ENCODE measurements around the gene CCM2.

CCM2 gene

DNA sequence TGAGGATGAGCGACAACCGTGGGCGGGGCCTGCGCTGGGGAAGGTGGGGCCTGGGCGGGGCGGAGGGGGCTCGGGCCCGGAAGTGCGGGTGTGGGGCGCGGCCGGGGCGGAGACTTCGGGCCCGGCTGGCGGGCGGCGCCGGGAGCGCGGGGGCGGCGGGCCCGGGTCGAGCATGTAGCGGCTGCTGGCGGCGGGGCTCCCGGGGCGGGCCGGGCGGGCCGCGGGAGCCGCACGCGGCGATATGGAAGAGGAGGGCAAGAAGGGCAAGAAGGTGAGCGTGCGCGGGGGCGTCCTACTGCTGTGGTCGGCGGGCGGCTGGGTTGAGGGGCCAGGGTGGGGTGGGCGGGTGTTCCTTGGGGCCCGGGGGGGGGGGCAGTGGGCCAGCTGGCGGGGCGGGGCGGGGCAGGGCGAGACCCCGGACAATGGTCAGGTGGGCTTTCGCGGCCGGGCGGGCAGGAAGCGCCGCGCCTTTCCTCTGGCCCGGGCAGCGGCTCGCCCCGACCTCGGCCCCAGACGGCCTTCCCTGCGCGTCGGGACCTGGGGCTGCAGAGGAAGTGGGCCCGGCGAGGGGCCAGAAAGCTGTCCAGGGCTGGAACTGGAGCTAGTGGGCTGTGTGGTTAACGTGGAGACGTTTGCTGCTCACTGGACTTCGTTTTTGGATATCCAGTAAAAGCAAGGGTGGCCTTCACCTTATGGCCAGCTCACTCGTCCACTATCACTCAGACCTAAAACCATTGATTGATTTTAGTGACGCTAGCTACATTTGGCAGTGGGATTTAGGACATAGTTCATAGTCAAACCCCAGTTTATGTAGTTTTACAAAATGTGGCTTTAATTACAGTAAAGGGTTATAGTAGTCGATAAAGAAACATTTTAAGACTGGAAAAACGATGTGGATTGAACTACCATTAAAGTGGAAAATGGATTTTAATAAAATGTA is at the start of gene CCM2:
CCM2 (plus strand) TSS at position 109 of the 940 bp plus-strand sequence; CDS start at position 242, 133 bp downstream.
- DNase-seq (ENCODE audit: low read depth), result peak; percentile 37

DNA sequence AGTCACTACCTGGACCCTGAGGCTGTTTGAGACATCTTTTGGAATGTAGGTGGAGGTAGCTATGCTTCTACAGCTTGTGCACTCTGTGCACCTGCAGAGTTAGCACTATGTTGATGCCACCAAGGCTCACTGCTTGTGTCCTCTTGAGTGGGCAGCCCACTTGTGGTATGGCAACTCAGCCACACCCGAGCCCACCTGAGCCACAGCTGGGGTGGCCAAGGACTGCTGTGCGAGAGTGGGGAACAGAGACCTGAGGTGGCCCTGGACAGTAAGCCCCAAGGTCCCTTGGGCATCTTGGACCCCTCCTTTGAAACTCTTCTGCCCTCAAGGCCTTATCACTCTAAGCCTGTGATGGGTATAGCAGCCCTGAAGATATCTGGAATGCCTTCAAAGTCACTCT is 46.8 kb upstream of the CCM2 start:
- no peak for DNase-seq (ENCODE audit: low read depth)

DNA sequence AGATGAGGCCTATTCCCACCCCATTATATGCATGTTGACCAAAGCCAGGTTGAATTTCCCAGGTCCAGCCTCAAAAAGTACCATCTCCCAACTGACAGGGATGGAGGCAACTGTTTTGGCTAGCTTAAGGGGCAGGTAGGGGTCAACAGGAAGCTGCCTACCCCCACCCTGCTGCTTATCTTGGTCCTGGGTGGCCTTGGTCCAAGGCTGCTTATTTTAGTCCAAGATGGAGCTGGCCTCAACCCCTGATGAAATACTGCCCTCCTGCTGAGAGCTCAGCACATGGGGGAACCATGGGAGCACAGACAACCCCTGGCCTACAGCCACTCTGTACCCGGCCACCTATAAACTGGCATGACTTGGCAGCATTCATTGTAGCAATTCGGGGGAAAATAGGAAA is 44.3 kb upstream of the CCM2 start:
- DNase-seq (ENCODE audit: low read depth), result no peak

DNA sequence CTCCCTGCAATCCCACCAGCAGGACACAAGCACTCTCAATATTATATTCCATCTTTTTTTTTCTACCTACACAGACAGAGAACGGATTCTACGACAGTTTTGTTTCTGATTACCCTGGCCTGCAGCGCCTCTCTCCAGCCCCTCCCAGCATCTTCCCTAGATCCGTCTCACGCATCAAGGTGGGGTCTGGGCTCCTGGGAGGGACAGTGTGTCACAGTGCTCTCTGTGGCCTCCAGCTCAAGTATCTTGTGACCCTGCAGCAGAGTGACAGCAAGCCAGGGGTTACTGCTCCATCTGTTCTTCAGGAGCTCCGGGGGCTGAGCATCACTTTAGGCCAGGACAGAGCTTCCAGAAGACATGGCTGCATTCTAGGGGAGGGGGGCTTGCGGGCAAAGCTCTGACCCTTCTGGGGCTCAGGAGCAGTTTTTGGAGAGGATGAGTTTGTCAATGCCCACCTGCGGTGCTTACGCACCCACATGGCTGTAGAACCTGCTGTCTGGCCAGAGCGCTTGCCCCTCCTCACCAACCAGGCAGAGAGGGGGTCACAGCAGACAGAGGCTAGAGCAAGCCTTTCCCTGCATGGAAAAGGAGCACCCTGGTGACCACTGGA is 43.7 kb upstream of the CCM2 start:
- no peak for DNase-seq (ENCODE audit: low read depth)

DNA sequence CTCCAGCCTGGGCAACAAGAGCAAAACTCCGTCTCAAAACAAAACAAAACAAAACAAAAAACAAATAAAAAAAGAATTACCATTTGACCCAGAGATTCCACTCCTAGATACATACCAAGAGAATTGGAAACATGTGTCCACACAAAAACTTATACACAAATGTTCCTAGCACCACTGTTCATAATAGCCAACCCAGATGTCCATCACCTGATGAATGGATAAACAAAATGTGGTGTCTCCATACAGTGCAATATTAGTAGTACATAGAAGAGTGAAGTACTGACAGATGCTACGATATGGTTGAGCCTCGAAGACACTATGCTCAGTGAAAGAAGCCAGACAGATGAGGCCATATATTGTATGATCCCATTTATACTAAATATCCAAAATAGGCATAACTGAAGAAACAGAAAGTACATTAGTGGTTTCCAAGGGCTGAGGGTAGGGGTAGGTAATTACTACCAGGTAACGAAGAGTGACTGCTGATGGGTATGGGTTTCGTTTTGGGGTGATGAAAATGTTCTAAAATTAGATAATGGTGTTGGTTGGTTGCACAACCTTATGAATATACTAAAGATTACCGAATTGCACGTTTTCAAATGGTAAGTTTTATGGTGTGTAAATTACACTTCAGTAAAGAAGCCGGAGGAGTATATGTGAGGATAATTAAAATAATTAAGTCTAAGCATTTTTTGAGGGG is 41.2 kb upstream of the CCM2 start:
- no peak for DNase-seq (ENCODE audit: low read depth)

DNA sequence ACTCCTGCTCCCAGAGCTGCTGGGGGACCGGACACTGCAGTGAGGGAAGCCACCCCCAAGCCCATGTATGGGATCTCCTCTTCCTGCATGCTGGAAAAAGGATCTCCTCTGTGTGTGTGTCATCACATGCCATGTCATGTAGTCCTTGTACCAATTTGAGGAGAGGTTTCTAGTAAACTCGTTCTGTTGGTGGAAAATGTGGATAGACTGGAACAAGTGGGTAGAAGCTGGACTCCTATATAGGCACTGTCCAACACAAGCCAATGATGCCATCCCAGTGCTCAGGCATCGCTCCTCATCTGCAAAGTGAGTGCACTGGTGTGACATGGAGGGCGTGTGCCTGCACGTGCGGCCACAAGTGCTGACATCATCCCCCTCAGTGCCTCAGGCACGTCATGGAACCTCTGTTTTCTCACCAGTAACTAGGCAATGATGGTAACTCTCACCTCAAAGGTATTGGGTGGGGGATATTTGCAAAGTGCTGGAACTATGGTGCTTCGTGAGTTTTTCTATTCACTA is 40.5 kb upstream of the CCM2 start:
- no peak for DNase-seq (ENCODE audit: low read depth)

DNA sequence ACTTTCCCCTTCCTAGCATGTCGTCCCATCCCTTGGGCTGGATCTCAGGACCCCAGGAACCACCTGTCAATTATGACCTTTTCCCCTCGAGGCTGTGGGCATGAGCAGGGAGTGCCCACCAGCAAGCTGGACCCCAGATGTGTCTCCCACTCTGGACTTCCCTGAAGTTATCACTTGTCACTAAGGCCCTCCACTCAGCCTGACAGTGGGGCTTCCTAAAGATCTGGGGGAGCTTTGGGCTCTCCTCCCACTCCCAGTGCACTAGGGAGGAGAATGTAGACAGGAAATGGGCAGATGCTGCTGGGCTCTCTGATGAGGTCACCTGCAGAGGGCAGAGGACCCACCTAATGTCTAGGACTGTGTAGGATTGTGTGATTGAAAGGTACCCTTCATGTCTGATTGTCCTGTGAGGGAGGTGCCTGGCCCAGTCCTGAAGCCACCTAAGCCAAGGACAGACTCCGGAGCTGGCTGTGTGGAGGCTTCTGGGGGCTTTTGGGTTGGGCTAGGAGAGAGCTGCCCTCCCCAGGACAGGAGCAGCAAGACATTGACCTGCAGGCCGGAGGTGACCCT is 39.9 kb upstream of the CCM2 start:
- no peak for DNase-seq (ENCODE audit: low read depth)

DNA sequence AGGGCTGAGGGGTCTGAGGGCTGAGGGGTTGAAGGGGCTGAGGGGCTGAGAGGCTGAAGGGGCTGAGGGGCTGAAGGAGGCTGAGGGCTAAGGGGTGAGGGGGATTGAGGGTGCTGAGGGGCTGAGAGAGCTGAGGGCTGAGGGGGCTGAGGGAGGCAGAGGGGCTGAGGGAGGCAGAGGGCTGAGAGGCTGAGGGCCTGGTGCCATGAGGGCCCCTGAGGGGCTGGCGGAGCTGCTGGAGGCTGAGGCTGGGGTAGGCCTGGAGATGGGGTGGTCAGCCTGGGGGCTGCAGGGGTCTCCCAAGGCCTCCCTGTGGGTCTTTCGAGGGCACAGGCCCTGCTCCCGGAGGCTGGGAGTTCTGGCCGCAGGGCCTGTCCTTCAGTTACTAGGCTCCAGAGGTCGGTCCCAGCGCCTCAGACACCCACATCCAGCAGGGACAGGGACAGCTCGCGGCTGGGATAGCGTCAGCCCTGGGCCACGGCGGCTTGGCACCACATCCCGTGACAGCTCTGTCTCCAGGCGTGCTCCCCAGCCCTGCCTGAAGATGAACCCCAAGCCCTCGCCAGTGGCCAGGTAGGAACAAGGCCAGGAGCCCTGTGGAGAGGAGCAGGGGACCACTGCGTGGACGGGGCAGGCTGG is 38.0 kb upstream of the CCM2 start:
- no peak for DNase-seq (ENCODE audit: low read depth)

DNA sequence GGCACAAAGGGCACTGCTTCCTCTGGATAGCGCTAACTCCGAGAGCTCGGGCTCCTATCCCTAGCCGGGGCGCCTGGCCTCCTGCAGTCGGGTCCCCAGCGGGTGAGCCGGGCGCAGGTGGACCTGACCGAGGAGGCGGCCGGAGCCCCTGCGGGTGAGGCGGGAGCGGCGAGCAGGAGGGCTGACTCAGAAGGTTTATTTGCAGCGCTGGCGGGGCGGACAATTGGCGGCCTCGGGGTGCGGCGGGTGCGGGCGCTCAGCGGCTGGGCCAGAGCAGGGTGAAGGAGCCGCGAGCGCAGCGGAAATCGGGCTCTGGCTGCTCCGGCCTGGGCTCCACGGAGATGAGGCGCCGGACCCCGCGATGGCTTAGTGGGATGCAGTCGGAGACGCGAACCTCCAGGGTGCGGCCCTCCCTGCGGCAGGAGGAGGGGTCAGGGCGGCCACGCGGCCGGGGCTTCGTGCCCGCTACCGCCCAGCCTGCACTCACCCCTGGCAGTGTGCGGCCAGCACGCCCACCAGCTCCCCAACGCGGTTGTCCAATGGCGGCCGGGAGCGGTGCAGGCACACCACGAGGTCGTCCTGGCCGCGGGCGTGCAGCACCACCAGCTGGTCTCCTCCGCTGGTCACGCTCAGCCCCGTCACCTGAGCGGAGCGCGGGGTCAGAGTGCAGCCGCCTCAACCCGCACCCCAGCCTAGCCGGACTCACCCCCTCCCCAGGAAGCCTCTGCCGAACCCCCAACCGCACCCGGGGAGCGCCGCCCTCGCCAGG is 37.3 kb upstream of the CCM2 start:
- peak; percentile 26 for DNase-seq (ENCODE audit: low read depth)

DNA sequence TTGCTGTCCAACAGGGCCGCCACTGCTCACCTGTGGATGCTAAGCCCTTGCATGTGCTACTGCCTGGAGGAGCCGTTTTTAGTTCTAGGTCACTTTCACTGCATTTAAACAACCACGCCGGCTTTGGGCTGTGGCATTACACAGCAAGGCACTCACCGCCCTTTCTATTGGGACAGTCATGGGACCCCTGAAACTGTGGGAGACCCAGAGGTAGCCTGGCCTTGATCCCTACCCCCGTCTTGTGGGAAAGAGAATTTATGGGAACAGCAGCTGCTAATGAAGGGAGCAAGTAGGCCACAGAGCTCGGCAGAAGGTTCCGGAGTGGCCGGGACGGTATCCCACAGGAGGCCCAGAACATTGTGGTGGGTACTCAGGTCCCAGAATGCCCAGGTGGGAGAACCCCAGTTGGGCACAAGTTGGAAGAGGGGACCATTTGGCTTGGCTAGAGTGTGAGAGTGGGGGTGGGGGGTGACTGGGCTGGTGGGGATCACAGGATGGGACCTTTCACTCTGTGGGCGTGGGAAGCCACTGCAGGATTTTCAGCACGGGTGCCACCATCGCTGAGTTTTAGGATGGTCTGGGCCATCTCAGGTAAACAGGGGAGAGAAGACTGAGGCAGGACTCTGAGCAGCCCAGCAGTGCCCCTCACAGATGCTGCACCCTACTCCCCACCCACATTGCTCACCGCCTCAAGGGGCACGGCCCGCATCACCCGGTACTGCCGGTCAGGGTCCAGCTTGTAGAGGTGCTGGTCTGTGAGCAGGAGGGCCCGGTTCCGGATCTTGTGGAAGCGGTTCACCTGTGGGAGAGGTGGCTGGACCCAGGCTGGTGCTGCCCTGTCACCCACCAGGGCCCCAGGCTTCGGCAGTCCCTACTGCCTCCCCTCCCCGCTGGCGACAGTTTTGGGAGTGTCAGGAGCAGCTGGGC is 36.4 kb upstream of the CCM2 start:
- DNase-seq (ENCODE audit: low read depth), result no peak

DNA sequence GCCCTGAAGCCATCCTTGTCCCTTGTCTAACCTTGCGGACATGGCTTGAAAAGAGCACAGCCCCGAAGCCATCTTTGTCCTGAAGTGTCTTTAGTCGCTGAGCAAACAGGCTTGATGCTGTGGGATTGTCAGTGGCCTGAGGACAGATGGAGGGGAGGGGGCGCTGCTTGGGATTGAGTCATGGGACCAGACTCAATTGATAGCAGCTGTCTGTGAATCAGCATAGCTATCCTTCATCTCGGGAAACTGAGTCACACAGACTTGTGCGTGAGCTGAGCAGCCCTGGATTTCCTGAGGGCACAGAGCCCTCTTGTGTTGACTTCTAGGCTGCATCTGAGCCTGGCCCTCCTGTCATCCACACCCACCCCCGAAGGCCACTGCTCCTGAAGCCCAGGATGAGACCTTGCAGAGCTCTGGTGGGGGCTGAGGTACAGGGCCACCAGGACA is 35.6 kb upstream of the CCM2 start:
- peak; percentile 23 for DNase-seq (ENCODE audit: low read depth)

DNA sequence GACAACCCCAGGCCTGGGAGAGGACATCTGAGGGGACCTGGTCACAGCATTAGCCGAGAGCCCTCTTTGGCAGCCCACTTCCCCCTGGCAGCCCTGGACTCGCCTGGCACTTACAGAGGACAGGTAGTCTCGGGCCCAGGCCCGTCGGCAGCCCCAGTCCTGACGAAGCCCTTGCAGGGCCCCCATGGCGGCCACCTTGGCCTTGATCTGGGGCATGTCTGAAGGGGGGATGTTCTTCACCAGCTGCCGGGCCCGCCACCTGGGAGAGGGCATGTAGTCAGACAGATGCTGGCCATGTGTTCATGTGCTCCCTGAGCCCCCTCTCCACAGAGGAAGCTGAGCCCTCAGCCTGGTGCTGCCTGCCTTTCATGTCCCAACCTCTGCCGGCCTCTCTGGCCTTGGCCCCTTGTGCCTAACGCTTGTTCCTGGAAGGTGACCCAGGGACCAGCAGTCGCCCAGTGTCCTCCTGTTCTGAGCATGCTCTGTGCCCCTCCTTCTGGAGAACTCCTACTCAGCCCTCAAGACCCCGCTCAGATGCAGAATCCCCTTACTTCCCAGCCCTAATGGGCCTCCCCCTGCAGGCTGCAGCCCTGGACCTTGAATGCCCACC is 35.1 kb upstream of the CCM2 start:
- DNase-seq (ENCODE audit: low read depth), result no peak

DNA sequence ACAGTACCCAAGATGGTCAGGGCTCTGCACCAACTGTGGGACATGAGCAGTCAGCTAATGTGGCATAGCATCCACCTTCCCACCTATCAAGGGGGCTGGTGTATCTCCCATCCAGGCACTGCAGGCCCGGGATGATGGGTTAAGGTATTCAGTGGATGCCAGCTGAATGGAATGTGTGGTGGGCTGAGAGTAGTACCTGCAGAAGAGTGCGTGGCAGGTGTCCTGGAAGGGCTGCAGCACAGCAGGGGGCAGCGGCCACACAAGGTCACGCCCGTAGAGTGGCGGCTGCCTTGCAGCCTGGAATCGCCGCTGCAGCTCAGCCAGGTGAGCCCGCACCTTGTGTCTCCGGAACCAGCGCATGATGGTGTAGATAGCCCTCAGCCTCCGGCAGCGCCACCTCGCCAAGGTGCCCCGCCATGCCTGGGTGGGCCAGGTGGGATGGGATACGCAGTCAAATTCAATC is 34.5 kb upstream of the CCM2 start:
- no peak for DNase-seq (ENCODE audit: low read depth)

DNA sequence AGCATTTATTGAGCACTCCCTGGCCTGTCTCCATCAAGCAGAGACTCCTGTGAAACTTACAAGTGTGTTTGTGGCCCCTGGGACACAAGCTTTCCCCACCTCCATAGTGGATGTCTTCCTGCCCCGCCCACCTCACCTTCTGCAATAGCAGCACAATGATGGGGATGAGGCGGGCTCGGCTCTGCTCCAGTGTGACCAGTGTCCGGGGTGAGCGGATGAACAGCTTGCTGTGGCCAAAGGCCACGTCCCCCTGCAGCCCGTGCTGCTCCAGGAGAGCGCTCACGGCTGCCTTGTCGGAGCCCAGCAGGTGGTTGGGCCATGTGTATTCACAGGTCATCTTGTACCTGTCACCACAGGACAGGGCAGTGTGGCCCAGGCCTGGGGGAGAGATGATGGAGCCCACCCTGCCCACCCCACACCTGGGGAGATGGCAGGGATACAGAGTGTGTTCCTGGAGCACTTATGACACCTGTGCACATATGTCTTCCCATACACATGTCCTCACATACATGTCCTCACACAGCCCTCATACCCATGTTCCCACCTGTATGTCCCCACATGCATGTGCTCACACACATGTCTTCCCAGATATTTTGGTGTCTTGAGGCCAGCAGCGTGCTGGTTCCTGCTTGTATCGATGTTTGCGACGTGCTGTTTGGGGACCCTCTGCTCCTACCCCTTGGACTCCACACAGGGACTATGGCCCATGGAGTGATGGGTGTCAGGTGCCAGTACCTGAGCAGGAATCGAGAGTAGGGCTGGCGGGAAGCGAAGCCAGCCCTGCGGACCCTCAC is 33.9 kb upstream of the CCM2 start:
- DNase-seq (ENCODE audit: low read depth), result no peak

DNA sequence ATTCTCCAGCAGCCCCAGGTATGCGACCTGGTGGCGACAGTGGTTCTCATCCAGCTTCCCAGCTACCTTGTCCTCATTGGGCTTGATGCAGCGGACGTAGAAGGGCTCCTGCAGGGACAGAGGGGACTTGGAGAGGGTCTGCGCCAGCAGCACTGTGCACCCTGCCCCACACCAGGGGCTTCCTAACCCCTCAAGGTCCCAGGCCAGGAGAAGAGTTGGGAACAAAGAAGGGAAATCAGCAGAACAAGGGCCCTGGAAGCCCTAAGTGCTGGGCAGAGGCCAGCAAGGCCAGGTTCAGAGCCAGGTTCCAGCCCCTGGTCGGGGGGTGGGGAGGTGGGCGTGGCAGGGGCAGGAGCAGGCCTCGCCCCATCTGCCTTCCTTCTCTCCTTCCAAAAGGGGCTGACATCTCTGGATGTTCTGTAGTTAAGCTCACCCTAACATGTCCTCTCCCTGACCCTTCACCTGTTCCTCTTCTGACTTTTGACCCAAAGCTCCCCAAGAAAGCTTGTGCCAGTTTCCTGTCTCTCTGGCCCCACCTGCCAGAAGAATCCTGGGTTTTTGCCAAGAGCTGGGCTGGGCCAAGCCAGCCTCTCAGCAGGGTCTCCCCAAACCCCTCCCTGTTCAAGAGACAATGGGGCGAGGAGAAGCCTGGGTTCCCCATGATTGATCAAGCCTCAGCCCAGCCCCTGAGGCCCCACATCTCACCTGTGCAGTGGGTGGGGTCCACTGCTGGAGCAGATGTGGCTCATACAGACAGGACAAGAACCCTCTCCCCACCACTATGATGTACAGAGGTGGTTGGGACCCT is 33.1 kb upstream of the CCM2 start:
- DNase-seq (ENCODE audit: low read depth), result no peak

DNA sequence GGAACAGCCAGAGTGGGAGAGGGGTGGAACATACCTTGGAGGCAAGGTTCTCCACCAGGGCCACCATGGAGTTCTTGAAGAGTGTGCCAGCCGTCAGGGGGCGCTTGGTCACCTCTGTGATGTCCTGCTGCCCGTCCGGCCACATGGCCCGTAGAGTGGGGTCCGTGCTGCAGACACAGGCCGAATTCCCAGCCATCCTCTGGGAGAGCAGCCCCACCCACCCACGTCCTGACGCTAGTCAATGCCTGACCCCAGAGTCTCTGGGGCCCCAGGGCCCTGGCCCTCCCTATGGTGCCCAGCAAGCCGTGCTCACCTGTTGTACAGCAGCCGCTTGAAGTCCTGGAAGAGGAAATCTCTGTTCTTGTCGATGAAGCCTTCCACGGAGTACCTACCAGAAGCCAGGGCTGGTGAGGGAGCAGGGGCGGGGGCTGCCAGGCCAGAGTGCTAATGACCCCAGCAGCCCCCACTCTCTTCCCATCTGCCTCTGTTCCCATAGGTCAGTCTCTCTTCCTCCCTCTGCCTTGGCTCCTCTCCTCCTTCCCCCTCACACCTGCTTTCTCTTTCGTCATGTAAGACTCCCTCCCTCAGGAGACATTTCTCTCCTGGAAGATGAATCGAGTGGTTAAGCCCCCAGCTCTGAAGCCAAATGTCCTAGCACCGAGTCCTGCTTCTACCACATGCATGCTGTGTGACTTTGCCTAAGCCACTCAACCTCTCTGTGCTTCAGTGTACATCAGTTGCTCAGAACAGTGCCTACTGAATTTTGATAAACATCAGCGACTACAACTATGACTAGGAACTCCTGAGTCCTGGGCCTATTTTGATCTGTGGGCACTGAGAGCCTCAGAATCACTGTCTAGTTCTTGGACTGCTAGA is 32.2 kb upstream of the CCM2 start:
- no peak for DNase-seq (ENCODE audit: low read depth)

Measured in iris pigment epithelial cell (primary cell).